Osteoblast (primary cell): Measurements from ENCODE around the gene PRPSAP1. TPM values are rescaled to one million over a fixed set of nuclear protein-coding genes. Genes with fewer than 3 reads are reported as not detected.
A peak's percentile ranks its signal among the peaks of the same experiment; 100 is the strongest.

ENCODE experiments used
- DNase-seq: peaks from one replicate; pipeline ENCODE4 v3.0.0; 2011; ENCODE audit warnings: low spot score, mixed read lengths; ENCODE audit not compliant: insufficient read length; ENCODE audit errors: missing footprints
- H2AFZ ChIP-seq: 2 replicates; pipeline ENCODE4 v1.6.0; 2011; ENCODE audit warnings: mild to moderate bottlenecking, low read length
- H3K27ac ChIP-seq: 2 replicates; pipeline ENCODE4 v1.5.1; 2011; ENCODE audit warnings: mild to moderate bottlenecking, low read depth, low read length, moderate library complexity
- H3K27me3 ChIP-seq: 2 replicates; pipeline ENCODE4 v1.6.0; 2012; ENCODE audit warnings: mild to moderate bottlenecking, control low read depth, inconsistent platforms, low read length, moderate library complexity; ENCODE audit not compliant: insufficient read depth
- H3K36me3 ChIP-seq: 2 replicates; pipeline ENCODE4 v1.5.1; 2011; ENCODE audit warnings: mild to moderate bottlenecking, low read length, control low read depth, moderate library complexity; ENCODE audit not compliant: insufficient read depth
- H3K4me1 ChIP-seq: 2 replicates; pipeline ENCODE4 v1.5.1; 2011; ENCODE audit warnings: mild to moderate bottlenecking, low read length, control low read depth, moderate library complexity; ENCODE audit not compliant: insufficient read depth
- H3K4me2 ChIP-seq: 2 replicates; pipeline ENCODE4 v1.6.0; 2011; ENCODE audit warnings: mild to moderate bottlenecking, low read length; ENCODE audit not compliant: insufficient read depth
- H3K4me3 ChIP-seq: fragments of 200-600 bp; sonication (generic); 3 replicates; pipeline ENCODE4 v1.5.1; 2012; ENCODE audit warnings: mild to moderate bottlenecking, low read length, inconsistent platforms; ENCODE audit not compliant: insufficient read depth
- H3K79me2 ChIP-seq: 2 replicates; pipeline ENCODE4 v1.6.0; 2012; ENCODE audit warnings: mild to moderate bottlenecking, low read length, control low read depth, inconsistent platforms; ENCODE audit not compliant: insufficient read depth
- H3K9me3 ChIP-seq: 2 replicates; pipeline ENCODE4 v1.5.1; 2011; ENCODE audit warnings: low read depth, low read length, control low read depth
- H4K20me1 ChIP-seq: 2 replicates; pipeline ENCODE4 v1.6.0; 2012; ENCODE audit warnings: mild to moderate bottlenecking, low read length, control low read depth; ENCODE audit not compliant: insufficient read depth
- total RNA-seq: library from RNA; depleted of rRNA; stranded (reverse); fragments of >200 nt; gene quantifications from 2 replicates; pipeline ENCODE4 v1.2.3, GENCODE V29; 2012
- TF ChIP-seq, protein P1 (sequence below): IDR thresholded peaks from 2 replicates; pipeline ENCODE4 v1.5.1; 2011; ENCODE audit warnings: mild to moderate bottlenecking, low read depth, low read length, moderate library complexity; ENCODE audit errors: extremely low read depth

Gene PRPSAP1
- total RNA-seq, 1 donor, result 79.6 TPM

DNA sequence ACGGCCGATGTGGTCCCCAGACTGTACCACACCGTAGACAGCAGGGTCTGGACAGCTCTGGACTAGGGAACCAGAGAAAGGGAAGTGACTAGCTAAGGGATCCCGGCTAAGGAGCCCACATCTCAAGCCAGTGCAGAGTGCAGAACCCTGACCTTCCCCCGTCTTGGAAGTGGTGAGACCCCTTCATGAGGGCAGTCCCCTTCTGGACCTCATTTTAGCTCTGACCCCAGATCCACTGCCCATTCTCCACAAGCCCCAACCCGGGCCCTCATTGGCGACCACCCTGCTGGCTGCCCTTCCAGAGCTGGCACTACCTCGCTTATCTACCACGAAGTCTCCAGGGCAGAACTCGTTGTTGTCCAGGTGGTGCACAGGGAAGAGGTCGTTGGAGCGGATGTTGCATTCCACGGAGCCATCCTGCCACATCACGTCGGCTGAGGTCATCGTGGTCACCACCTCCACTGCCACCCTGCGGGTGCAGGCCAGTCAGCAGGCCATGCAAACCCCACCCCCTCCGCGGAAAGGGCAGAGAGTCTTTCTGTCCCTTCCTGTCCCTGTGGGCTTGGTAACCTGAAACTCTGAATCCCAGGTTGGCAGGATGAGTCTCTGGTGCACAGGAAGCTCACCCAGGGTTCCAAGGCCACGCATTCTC, 44.9 kb upstream of the PRPSAP1 start:
- TF ChIP-seq, protein P1, sequence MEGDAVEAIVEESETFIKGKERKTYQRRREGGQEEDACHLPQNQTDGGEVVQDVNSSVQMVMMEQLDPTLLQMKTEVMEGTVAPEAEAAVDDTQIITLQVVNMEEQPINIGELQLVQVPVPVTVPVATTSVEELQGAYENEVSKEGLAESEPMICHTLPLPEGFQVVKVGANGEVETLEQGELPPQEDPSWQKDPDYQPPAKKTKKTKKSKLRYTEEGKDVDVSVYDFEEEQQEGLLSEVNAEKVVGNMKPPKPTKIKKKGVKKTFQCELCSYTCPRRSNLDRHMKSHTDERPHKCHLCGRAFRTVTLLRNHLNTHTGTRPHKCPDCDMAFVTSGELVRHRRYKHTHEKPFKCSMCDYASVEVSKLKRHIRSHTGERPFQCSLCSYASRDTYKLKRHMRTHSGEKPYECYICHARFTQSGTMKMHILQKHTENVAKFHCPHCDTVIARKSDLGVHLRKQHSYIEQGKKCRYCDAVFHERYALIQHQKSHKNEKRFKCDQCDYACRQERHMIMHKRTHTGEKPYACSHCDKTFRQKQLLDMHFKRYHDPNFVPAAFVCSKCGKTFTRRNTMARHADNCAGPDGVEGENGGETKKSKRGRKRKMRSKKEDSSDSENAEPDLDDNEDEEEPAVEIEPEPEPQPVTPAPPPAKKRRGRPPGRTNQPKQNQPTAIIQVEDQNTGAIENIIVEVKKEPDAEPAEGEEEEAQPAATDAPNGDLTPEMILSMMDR, result no peak
- no peak overlapping the region for H3K27ac ChIP-seq
- no peak overlapping the region for H2AFZ ChIP-seq
- peaks cover 9% of the 10 kb centered on the region for H4K20me1 ChIP-seq
- peak; percentile 42 for DNase-seq
- H3K36me3 ChIP-seq, result peaks cover 75% of the 10 kb centered on the region
- H3K4me1 ChIP-seq, result no peaks in the 10 kb centered on the region
- H3K79me2 ChIP-seq, result no peaks in the 10 kb centered on the region
- H3K9me3 ChIP-seq, result no peaks in the 10 kb centered on the region
- H3K4me3 ChIP-seq, result no peak overlapping the region
- no peak overlapping the region for H3K4me2 ChIP-seq
- H3K27me3 ChIP-seq, result no peaks in the 10 kb centered on the region

DNA sequence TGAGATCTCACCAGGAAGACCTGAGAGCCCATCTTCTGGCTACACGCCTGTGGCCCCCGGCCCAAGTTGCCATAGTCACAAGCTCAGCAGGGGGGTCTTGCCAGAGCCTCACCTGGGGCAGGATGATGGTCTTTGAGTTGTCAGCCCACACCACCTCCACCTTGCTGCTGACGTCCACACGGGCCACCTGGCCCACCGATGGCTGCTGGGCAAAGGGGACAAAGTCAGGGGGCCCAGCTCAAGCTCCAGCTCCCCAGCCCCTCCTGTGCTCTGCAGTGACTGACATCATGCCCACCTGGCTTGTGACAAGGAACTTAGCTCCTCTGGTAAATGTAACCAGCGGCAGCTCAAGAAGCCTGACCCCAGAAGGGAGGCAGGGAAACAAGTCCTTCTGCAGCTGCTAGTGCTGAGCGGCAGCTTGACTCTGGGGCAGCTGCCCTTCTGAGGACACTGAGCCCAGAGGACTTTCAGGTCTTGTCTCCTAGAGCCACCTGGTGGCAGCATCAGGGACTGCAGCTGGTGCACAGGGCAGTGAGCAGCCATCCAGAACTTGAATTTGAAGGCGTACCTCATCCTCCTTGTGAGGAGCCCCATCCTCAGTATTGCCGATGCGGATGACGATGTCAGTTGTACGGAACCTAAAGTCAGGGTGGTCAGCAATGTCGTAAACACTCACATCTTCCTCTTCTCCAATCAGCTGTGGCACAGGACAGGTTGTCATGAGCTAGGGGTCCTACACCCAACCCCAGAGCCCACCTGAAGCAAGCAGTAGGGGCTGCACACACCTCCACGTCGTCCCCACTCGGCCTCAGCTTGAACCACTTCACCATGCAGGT, 44.2 kb upstream of the PRPSAP1 start:
- H3K36me3 ChIP-seq, result peaks cover 76% of the 10 kb centered on the region
- no peak overlapping the region for H2AFZ ChIP-seq
- H3K79me2 ChIP-seq, result no peaks in the 10 kb centered on the region
- H3K9me3 ChIP-seq, result no peaks in the 10 kb centered on the region
- no peak overlapping the region for H3K4me2 ChIP-seq
- peak; percentile 98 for DNase-seq
- H4K20me1 ChIP-seq, result peaks cover 9% of the 10 kb centered on the region
- TF ChIP-seq, protein P1, result peak; percentile 97
- H3K4me1 ChIP-seq, result no peaks in the 10 kb centered on the region
- H3K27me3 ChIP-seq, result no peaks in the 10 kb centered on the region
- no peak overlapping the region for H3K27ac ChIP-seq
- no peak overlapping the region for H3K4me3 ChIP-seq

DNA sequence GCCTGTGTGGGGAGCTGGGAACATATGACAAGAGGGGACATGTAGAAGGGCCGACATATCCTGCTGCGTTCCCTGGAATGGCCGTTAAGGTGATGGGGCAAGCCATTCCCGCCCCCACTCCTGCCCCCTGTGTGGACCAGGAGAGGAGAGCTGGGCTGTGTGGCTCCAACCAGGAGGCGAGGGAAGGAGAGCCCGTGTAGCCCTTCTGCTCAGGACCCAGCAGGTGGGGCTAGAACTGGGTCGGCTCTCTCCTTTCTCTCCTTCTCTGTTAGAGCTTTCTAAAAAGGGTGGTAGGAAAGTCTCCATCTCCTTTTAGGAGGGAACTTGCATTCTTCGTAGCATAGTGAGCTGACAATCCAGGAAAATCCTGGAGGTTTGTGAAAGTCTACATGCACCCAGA, 43.5 kb upstream of the PRPSAP1 start:
- Histone ChIP-seq H3K4me1 (no peaks in the 10 kb centered on the region), H3K36me3 (peaks cover 73% of the 10 kb centered on the region), H3K27me3 (no peaks in the 10 kb centered on the region), H3K4me3 (no peak overlapping the region), H2AFZ (no peak overlapping the region), H3K9me3 (no peaks in the 10 kb centered on the region), H4K20me1 (peaks cover 9% of the 10 kb centered on the region), H3K79me2 (no peaks in the 10 kb centered on the region), H3K27ac (no peak overlapping the region), H3K4me2 (no peak overlapping the region)
- peak; percentile 27 for DNase-seq
- TF ChIP-seq, protein P1, result no peak

DNA sequence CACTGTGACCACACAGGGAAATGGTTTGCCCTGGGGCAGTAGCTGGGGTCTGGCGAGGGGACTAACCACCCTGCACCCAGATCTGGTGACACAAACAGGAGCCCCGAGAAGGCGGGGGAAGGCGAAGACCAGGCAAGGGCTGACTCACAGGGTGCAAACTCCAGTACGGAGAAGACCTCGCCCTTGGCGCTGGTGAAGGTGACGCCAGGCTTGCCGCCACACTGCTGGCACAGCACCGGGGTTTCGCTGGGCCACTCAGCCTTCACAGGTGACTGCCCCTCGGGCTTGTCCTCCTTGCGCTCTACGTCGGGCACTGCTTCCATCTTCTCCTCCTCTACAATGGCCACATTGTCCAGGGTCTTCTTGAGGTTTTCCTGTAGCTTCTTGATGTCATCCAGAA, 42.3 kb upstream of the PRPSAP1 start:
- Histone ChIP-seq H3K79me2 (no peaks in the 10 kb centered on the region), H3K27me3 (no peaks in the 10 kb centered on the region), H3K4me1 (no peaks in the 10 kb centered on the region), H4K20me1 (peaks cover 9% of the 10 kb centered on the region), H3K9me3 (no peaks in the 10 kb centered on the region), H2AFZ (no peak overlapping the region), H3K27ac (no peak overlapping the region), H3K36me3 (peaks cover 67% of the 10 kb centered on the region), H3K4me3 (no peak overlapping the region), H3K4me2 (no peak overlapping the region)
- DNase-seq, result peak; percentile 42
- TF ChIP-seq, protein P1, result no peak
